Epithelial cell of proximal tubule (primary cell): Measurements from ENCODE around the gene GNMT. TPM values are rescaled to one million over a fixed set of nuclear protein-coding genes. Genes with fewer than 3 reads are reported as not detected.

Experiments
- DNase-seq: peaks from one replicate; pipeline ENCODE4 v3.0.0-alpha.2; 2011; ENCODE audit warnings: low read depth
- H3K4me3 ChIP-seq: 2 replicates; pipeline ENCODE4 v1.5.1; 2011; ENCODE audit warnings: low read depth, mild to moderate bottlenecking, low read length
- total RNA-seq: library from RNA; depleted of rRNA; stranded (reverse); fragments of >200 nt; gene quantifications from 2 replicates; pipeline ENCODE4 v1.2.3, GENCODE V29; 2015
- TF ChIP-seq, protein P1 (sequence below): conservative IDR thresholded peaks from 2 replicates; pipeline ENCODE4 v1.5.1; 2012; ENCODE audit warnings: low read depth, mild to moderate bottlenecking, low read length

Gene GNMT
- total RNA-seq, 1 donor from 2014 or later = not detected

DNA sequence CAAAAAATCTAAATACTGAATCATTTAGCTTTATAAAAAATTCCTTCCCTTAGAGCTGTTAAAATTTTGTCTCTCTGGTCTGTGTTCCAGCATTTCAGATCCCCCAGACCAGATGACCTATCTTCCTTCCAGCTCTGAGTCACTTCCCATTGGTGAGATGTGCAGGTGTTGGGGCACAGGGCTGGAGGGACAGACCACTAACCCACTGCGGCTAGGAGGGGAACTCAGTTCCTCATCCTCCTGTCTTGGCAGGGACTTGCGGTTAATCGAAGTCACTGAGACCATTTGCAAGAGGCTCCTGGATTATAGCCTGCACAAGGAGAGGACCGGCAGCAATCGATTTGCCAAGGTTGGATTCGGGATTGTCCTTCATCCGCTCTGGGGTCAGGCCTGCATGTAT, 25.2 kb upstream of the GNMT start:
- DNase-seq = no peak
- TF ChIP-seq, protein P1, sequence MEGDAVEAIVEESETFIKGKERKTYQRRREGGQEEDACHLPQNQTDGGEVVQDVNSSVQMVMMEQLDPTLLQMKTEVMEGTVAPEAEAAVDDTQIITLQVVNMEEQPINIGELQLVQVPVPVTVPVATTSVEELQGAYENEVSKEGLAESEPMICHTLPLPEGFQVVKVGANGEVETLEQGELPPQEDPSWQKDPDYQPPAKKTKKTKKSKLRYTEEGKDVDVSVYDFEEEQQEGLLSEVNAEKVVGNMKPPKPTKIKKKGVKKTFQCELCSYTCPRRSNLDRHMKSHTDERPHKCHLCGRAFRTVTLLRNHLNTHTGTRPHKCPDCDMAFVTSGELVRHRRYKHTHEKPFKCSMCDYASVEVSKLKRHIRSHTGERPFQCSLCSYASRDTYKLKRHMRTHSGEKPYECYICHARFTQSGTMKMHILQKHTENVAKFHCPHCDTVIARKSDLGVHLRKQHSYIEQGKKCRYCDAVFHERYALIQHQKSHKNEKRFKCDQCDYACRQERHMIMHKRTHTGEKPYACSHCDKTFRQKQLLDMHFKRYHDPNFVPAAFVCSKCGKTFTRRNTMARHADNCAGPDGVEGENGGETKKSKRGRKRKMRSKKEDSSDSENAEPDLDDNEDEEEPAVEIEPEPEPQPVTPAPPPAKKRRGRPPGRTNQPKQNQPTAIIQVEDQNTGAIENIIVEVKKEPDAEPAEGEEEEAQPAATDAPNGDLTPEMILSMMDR = no peak
- no peak overlapping the region for H3K4me3 ChIP-seq

DNA sequence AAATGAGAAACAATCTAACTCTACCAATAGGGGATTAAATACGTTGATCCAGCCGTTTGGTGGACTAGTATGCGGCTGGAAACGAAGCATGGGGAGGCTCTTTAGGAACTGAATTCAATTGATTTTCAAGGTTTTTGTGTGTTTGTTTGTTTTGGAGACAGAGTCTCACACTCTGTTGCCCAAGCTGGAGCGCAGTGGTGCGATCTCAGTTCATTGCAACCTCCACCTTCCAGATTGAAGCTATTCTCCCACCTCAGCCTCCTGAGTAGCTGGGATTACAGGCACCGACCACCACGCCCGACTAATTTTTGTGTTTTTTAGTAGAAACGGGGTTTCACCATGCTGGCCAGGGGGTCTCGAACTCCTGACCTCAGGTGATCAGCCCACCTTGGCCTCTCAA, 24.2 kb upstream of the GNMT start:
- DNase-seq = no peak
- TF ChIP-seq, protein P1 = no peak
- no peak overlapping the region for H3K4me3 ChIP-seq

DNA sequence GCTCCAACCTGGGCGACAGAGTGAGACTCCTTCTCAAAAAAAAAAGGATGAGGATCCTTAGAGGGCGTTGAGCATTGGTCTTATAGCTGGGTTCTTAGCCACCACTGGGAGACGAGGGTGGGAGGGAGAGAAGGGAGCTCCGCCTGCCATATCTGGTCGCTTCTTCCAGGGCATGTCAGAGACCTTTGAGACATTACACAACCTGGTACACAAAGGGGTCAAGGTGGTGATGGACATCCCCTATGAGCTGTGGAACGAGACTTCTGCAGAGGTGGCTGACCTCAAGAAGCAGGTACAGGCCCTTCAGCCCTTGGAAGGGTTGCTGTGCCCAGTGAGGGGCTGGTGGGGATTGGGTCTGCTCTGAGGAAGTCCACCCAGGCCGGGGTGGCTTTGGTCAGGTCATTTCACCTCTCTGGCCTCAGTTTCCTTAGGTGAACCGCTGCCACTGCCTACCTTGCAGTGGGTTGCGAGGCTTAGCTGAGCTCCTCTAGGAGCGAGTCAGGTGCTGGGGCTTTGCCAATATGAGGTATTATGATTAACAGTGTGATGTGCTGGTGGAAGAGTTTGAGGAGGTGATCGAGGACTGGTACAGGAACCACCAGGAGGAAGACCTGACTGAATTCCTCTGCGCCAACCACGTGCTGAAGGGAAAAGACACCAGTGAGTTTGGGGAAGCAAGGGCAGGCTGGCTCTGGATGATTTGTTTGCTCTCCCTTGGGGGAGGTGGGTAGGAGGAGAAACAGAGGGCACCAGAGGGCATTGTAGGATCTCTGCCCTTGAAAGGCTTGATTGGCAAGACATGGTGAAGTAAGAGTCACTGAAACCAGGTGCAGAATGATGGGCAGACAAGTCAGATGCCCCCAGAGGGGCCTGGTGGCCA, 22.8 kb upstream of the GNMT start:
- no peak overlapping the region for H3K4me3 ChIP-seq
- TF ChIP-seq, protein P1 = no peak
- no peak for DNase-seq

DNA sequence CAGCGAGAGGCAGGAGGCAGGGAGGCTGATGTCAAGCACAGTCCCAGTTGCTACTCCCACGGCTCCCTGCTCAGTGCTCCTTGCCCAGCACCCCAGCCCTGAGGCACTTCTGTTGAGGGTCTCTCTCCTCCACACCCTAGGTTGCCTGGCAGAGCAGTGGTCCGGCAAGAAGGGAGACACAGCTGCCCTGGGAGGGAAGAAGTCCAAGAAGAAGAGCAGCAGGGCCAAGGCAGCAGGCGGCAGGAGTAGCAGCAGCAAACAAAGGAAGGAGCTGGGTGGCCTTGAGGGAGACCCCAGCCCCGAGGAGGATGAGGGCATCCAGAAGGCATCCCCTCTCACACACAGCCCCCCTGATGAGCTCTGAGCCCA, 22.1 kb upstream of the GNMT start:
- TF ChIP-seq, protein P1 = no peak
- H3K4me3 ChIP-seq = no peak overlapping the region
- DNase-seq = no peak

DNA sequence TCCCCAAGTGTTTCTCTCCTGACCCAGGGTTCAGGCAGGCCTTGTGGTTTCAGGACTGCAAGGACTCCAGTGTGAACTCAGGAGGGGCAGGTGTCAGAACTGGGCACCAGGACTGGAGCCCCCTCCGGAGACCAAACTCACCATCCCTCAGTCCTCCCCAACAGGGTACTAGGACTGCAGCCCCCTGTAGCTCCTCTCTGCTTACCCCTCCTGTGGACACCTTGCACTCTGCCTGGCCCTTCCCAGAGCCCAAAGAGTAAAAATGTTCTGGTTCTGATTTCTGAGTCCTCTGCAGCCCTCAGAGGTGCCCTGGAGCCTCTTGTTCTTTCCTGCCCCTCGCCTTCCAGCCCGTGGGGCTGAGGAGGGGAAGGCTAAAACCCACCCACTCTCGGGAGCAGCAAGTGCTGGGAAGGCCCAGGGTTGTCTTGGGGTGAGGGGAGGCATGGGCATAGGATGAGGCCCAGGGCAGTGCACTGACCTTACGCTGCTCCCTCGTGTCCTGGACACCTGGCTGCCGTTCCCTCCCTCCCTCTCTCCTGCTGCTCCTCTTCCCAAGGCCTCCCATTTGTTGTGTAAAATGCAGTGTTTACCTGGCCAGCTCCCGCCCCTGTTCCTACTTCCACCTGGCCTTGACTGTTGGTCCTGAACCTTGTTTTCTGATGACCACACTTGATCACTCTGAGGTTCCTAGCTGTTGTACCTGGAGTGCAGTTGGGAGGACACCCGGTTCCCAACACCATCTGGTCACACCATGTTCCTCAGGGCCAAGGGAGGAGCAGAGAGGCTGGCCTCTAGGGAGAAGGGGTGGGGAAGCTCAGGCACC, 21.4 kb upstream of the GNMT start:
- no peak for DNase-seq
- TF ChIP-seq, protein P1 = no peak

DNA sequence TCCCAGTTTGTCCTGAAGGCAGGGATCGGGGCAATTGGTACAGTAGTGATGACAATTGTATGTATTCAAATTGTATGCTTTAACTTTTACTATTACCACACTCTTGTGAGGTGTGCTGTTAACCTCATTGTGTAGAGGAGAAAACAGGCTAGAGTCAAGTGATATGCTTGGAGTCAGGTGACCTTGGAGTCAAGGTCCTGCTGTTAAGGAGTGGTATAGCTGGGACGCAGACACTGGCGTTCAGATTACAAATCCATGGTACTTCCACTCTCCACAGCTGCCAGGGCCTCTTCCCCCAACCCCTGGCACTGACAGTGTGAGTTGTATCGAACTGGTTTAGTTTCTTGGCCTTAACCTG, 20.8 kb upstream of the GNMT start:
- TF ChIP-seq, protein P1 = no peak
- no peak overlapping the region for H3K4me3 ChIP-seq
- no peak for DNase-seq

More for the DNA sequence above, 21.4 kb upstream of the GNMT start:
- no peak overlapping the region for H3K4me3 ChIP-seq
